Spleen (tissue), 11 donors: ENCODE data around the gene PHLDA2. TPM values are rescaled to one million over a fixed set of nuclear protein-coding genes. Genes with fewer than 3 reads are reported as not detected.

Source experiments
- DNase-seq: peaks from one replicate; pipeline ENCODE4 v3.0.0-alpha.2; 2020
- H3K27ac ChIP-seq, 8 donors: fragments of 200-600 bp; sonication (generic) in 7 of 8; 1 replicate in 4 of 8; 2 replicates in 4 of 8; pipeline versions ENCODE4 v1.5.0 to v1.8.0; 2016 to 2021; ENCODE audit warnings: inconsistent platforms in 4 of 8, mild to moderate bottlenecking in 4 of 8, moderate library complexity in 1 of 8
- H3K27me3 ChIP-seq, 7 donors: fragments of 200-600 bp; sonication (generic) in 6 of 7; replicated peaks in 1 of 7; 1 replicate in 4 of 7; 2 replicates in 3 of 7; pipeline versions ENCODE4 v1.5.0 to v1.8.0; 2016 to 2021; ENCODE audit warnings: inconsistent platforms in 3 of 7, mild to moderate bottlenecking in 1 of 7
- H3K36me3 ChIP-seq, 6 donors: fragments of 200-600 bp; sonication (generic) in 5 of 6; 1 replicate in 4 of 6; 2 replicates in 2 of 6; pipeline versions ENCODE4 v1.5.0 to v1.8.0; 2016 to 2021; ENCODE audit warnings: inconsistent platforms in 2 of 6
- H3K4me1 ChIP-seq, 6 donors: fragments of 200-600 bp; sonication (generic) in 5 of 6; 1 replicate in 3 of 6; 2 replicates in 3 of 6; pipeline versions ENCODE4 v1.5.0 to v1.8.0; 2016 to 2021; ENCODE audit warnings: inconsistent platforms in 3 of 6
- H3K4me3 ChIP-seq, 8 donors: fragments of 200-600 bp; sonication (generic) in 7 of 8; 1 replicate in 4 of 8; 2 replicates in 4 of 8; pipeline versions ENCODE4 v1.5.0 to v1.8.0; 2016 to 2021; ENCODE audit warnings: inconsistent platforms in 4 of 8, mild to moderate bottlenecking in 4 of 8, moderate library complexity in 2 of 8
- H3K9me3 ChIP-seq, 8 donors: fragments of 200-600 bp; sonication (generic) in 7 of 8; 1 replicate in 4 of 8; 2 replicates in 4 of 8; pipeline versions ENCODE4 v1.5.0 to v1.8.0; 2016 to 2021; ENCODE audit warnings: inconsistent platforms in 4 of 8
- CTCF ChIP-seq, 11 experiments: fragments of 200-600 bp in 7 of 11; fragments of 450-650 bp in 4 of 11; sonication (generic) in 4 of 11; IDR thresholded peaks in 8 of 11; conservative IDR thresholded peaks in 3 of 11; 1 replicate in 7 of 11; 2 replicates in 4 of 11; pipeline versions ENCODE4 v1.4.0 to v1.8.0; 2016 to 2021; ENCODE audit warnings: antibody characterized with exemption in 11 of 11, inconsistent platforms in 4 of 11, mild to moderate bottlenecking in 1 of 11
- POLR2A ChIP-seq, 3 donors: fragments of 450-650 bp; IDR thresholded peaks; one replicate each; pipeline ENCODE4 v1.5.1; 2017; ENCODE audit warnings: antibody characterized with exemption in 3 of 3, mild to moderate bottlenecking in 1 of 3
- POLR2AphosphoS5 ChIP-seq, 3 donors: sonication (generic); formaldehyde crosslinking; IDR thresholded peaks; one replicate each; pipeline ENCODE4 v1.5.1; 2017; ENCODE audit warnings: antibody characterized with exemption in 3 of 3
- WGBS, 5 donors: extraction: QIAGEN DNeasy Blood & Tissue Kit in 3 of 5; methylation state at CpG; one replicate each; pipeline versions ENCODE4 v1.1.5 to v1.1.7; 2013 to 2018; 5-methylcytosine and 5-hydroxymethylcytosine counted together
- intact Hi-C: fragments of 100-400 bp; cut with DNase I; formaldehyde crosslinking; loops from one replicate; pipeline ENCODE4 v1.15.0; 2023; ENCODE audit warnings: low total_unique reads
- polyA plus RNA-seq, 3 donors: library from polyadenylated mRNA; stranded (reverse); fragments of 200-250 nt; gene quantifications; one replicate each; pipeline ENCODE4 v1.2.1, GENCODE V29; 2013
- total RNA-seq, 7 donors: library from RNA; depleted of rRNA in 3 of 7; stranded (reverse); fragments of >200 nt in 3 of 7; fragmentation: NEBNext Ultra II Directional in 4 of 7; extraction: Animal tissue kit (Norgen Biotek cat#: 25700) in 4 of 7; gene quantifications; one replicate each; pipeline versions ENCODE4 v1.1.0 to v1.2.1, GENCODE V29; 2016 to 2021
- donor health status: healthy with polysubstance abuse.
- donor health status: DM: no; HTN: no; CAD: no; lungs with moderate emphysema.
- donor health status: DM: no; HTN: no; CAD: no.
- donor health status: Bipolar disorder and iron deficiency.
- donor health status: healthy.
- donor health status: DM: no; HTN: no; CAD: no.
- donor health status: DM: yes; HTN: yes; CAD: no.

Gene PHLDA2
- total and polyA plus RNA-seq, 10 donors: 1.4 to 3.5 (median 1.7) TPM; not detected in 1

- TF ChIP-seq POLR2A (IDR thresholded peaks at IDR 0.05): no peak
- TF ChIP-seq CTCF (IDR thresholded peaks at IDR 0.05 in 8 of 11, conservative IDR thresholded peaks at IDR 0.05 in 3 of 11): peak in 8 of 11 experiments; percentile 16 to 58 (median 40)
- peak in 1 of 3 donors; percentile 12 for TF ChIP-seq POLR2AphosphoS5 (IDR thresholded peaks at IDR 0.05)
- DNase-seq: no peak
- Histone ChIP-seq H3K27me3 (no peaks in the 10 kb centered on the region), H3K36me3 (peaks cover 2 to 98% (median 89%) of the 10 kb centered on the region in 6 donors), H3K27ac (no peak overlapping the region), H3K4me3 (no peak overlapping the region), H3K9me3 (no peaks in the 10 kb centered on the region), H3K4me1 (peaks cover 0 to 39% (median 1%) of the 10 kb centered on the region in 6 donors)
- intact Hi-C loops: loop anchor here (10.0 kb wide), 2 partner anchors 49 to 99 kb away; no protein-coding TSS in a partner anchor
- 82 to 90% (median 87%) methylated on average over 4 of the region's 4 CpGs for WGBS, 5 donors
Measured at GRCh38 chr11:2975594-2975993, 46.4 kb upstream of the PHLDA2 start.

GRCh38 chr11:2974272-2974671 lies 45.1 kb upstream of the PHLDA2 start:
- intact Hi-C loops: loop anchor here (10.0 kb wide), 2 partner anchors 51 to 101 kb away; no protein-coding TSS in a partner anchor
- Histone ChIP-seq H3K4me1 (peaks cover 0 to 26% (median 0%) of the 10 kb centered on the region in 6 donors), H3K9me3 (no peaks in the 10 kb centered on the region), H3K4me3 (no peak overlapping the region), H3K27ac (no peak overlapping the region), H3K36me3 (peaks cover 8 to 100% (median 97%) of the 10 kb centered on the region in 6 donors), H3K27me3 (no peaks in the 10 kb centered on the region)
- no peak for TF ChIP-seq POLR2A (IDR thresholded peaks at IDR 0.05)
- TF ChIP-seq CTCF (IDR thresholded peaks at IDR 0.05 in 8 of 11, conservative IDR thresholded peaks at IDR 0.05 in 3 of 11): no peak
- no peak for TF ChIP-seq POLR2AphosphoS5 (IDR thresholded peaks at IDR 0.05)
- WGBS, 5 donors: 90 to 98% (median 94%) methylated on average over 3 of the region's 3 CpGs
- DNase-seq: no peak

GRCh38 chr11:2968341-2968900 lies 39.2 kb upstream of the PHLDA2 start:
- peaks cover 10 to 100% (median 99%) of the 10 kb centered on the region in 6 donors for H3K36me3 ChIP-seq
- DNase-seq: no peak
- H3K4me1 ChIP-seq: peaks cover 0 to 5% (median 0%) of the 10 kb centered on the region in 6 donors
- 75 to 85% (median 83%) methylated on average over 6 of the region's 6 CpGs for WGBS, 5 donors
- TF ChIP-seq CTCF (IDR thresholded peaks at IDR 0.05 in 8 of 11, conservative IDR thresholded peaks at IDR 0.05 in 3 of 11) (no peak), POLR2AphosphoS5 (IDR thresholded peaks at IDR 0.05) (no peak), POLR2A (IDR thresholded peaks at IDR 0.05) (no peak)
- intact Hi-C loops: no loop called here
- no peaks in the 10 kb centered on the region for H3K27me3 ChIP-seq
- H3K9me3 ChIP-seq: no peaks in the 10 kb centered on the region
- no peak overlapping the region for H3K27ac ChIP-seq
- no peak overlapping the region for H3K4me3 ChIP-seq

- no peak overlapping the region for H3K27ac ChIP-seq
- DNase-seq: no peak
- WGBS, 5 donors: 76 to 96% (median 91%) methylated on average over 3 to 4 of the region's 4 CpGs
- no peaks in the 10 kb centered on the region for H3K27me3 ChIP-seq
- no peak for TF ChIP-seq POLR2A (IDR thresholded peaks at IDR 0.05)
- TF ChIP-seq CTCF (IDR thresholded peaks at IDR 0.05 in 8 of 11, conservative IDR thresholded peaks at IDR 0.05 in 3 of 11): no peak
- TF ChIP-seq POLR2AphosphoS5 (IDR thresholded peaks at IDR 0.05): no peak
- H3K9me3 ChIP-seq: no peaks in the 10 kb centered on the region
- intact Hi-C loops: no loop called here
- H3K4me3 ChIP-seq: no peak overlapping the region
- peaks cover 5 to 100% (median 93%) of the 10 kb centered on the region in 6 donors for H3K36me3 ChIP-seq
- H3K4me1 ChIP-seq: peaks cover 0 to 22% (median 5%) of the 10 kb centered on the region in 6 donors
Measured at GRCh38 chr11:2964782-2965181, 35.6 kb upstream of the PHLDA2 start.
